CMK (cell line): ENCODE data around the gene IGFBP5.

Source experiments
- DNase-seq: peaks from one replicate; pipeline ENCODE4 v3.0.0-alpha.2; 2010; ENCODE audit warnings: low read depth

The IGFBP5 gene

GRCh38 chr2:216713691-216714336 lies 18.5 kb upstream of the IGFBP5 start:
- no peak for DNase-seq

- no peak for DNase-seq
Observed at GRCh38 chr2:216711348-216711747, 16.0 kb upstream of the IGFBP5 start.

DNA sequence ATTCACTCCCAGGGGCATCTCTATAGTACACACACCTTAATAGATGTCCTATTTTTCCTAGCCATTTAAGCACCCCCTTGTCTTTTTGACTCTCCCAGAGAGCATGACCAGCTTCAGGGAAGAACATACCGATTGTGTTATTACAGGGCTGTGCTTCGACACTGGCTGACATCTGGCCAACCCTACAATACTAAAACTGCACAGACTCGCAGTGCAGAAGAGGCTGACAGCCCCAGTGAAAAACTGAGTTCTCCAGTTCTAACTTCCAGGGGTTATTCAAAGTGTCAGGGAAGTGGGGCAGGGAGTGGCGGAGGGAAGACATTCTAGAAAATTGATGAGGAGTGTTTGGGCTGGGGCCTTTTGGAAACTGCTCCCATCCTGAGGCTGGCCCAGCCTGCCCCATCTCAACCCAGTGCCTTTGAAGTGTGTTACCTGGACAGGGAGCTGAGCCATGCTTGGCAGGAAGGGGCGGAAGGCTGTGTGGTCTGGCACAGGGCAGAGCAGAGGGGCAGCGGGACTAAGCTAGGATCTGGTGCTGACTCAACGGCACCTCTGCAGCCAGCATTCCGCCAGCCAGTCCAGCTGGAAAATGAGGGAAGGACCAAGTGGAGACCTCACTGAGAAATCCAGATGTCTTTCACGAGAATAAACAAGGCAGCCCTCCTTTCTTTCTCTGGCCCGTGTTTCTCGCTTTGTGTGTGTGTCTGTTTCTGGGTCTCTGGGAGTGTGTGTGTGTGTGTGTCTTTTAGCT lies 15.4 kb upstream of the IGFBP5 start:
- DNase-seq = no peak

DNA sequence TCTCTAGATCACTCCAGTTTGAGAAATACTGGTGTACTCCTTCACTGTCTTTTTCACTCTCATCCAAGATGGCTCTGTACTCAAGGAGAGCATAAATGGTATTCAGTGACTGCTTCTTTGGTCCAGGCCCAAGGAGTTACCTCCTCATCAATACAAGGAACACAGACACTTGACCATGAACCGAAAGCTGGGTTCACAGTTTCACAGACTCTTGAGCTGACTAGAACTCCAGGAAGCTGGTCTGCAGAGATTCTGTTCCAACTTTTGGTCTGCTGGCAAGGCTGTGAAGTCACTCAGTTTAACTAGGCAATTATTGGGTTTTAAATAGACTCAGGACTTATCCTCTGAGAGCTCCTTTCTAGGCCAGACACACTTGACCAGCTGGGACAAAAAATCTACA lies 7.4 kb upstream of the IGFBP5 start:
- no peak for DNase-seq

GRCh38 chr2:216701544-216701943 lies 6.2 kb upstream of the IGFBP5 start:
- no peak for DNase-seq

- no peak for DNase-seq
Observed at GRCh38 chr2:216700781-216701180, 5.4 kb upstream of the IGFBP5 start.

DNA sequence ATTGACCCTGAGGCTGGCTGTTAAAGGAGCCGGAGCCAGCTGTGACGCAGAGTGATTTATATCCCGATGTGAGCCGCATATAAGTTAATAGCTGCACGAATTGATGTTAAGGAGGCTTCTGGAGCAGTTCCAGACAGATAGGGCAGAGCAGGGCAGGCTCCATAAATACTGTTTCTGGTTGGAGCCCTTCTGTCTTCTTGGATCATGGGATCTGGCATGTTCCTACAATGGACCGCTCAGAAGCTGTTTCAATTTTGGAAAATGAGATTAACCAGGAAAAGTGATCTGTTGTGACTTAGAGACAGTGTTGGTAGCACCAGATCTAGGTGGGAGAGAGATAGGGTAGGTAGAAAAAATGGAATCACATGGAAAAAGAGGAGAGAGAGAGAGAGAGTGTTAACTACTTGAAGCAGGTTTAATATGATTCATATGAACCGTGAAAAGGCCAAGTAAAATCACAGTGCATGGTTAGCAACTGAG lies 4.8 kb upstream of the IGFBP5 start:
- DNase-seq = no peak

GRCh38 chr2:216698895-216699294 lies 3.5 kb upstream of the IGFBP5 start:
- no peak for DNase-seq

DNA sequence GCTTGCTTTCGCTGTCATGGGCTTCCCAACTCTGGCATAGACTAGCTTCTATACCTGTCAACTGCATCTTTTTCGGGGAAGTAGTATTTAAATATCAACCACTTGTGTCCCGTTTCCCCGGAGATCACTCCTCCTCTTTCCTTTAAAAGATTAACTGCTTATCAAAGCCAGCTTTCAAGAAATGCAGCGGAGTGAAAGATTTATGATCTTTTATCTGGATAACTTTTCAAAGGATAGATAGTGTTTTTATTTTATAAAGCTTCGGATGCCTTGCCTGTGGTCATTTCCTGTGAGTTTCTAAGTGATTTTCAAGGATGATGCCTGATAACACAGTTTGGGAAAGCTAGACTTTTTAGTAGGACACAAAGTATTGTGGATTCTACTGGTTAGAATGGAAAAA lies 2.9 kb upstream of the IGFBP5 start:
- DNase-seq = no peak

DNA sequence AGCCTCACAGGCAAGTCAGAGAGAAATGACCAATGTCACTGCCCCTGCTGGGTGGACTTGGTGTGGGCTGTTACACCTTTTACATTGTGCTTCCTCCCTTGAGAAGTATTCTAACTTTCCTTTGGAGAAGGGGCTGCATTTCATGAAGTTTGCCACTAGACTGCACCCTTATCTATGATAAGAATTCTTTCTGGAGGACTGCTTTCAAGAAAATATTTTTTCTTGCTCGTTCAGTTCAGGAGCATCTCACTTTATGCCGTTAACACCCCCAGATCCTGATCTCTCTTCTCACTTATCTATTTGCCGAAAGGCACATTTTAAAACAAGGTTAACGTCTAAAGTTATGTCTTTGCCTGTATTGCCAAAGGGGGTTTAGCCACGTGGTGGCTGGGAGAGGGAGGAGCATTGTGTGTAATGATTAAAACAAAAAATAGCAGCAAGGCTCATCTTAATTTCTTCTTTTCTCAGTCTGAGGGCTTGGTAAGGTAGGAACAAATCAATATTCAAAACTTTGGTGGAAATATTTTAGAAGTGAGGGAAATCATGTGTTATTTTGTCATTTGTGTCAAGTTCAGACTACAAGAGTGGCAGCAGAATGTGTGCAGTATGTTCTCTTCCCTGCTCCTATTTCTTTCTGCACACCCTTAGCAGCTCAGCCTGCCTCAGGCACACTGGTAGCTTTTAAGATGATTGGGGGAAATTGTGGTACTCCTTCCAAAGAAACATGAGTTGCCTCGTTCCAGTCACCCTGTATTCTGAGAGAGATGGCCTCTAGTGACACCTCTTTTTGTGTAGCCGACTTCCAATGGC lies 1.6 kb upstream of the IGFBP5 start:
- DNase-seq = no peak

- no peak for DNase-seq
Observed at GRCh38 chr2:216696321-216696720, 972 bp upstream of the IGFBP5 start.

DNA sequence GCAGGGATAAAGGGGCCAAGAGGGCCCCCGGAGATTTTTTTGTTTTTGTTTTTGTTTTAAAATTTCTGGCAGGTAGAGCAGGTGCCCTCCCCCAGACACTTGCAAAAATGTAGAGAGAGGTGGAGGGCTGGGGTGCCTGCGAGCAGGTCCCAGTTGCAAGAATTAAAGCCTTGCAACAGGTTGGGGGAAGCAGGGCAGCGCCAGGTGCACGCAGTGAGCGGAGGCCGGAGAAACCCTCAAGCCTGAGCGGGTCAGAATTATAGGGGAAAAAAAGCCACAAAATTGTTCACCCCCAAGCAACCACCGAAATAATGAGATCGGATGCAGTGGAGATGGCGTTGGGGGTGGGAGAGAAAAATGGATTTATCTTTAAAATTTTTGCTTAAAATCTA lies 527 bp downstream of the IGFBP5 start:
- DNase-seq = no peak

DNA sequence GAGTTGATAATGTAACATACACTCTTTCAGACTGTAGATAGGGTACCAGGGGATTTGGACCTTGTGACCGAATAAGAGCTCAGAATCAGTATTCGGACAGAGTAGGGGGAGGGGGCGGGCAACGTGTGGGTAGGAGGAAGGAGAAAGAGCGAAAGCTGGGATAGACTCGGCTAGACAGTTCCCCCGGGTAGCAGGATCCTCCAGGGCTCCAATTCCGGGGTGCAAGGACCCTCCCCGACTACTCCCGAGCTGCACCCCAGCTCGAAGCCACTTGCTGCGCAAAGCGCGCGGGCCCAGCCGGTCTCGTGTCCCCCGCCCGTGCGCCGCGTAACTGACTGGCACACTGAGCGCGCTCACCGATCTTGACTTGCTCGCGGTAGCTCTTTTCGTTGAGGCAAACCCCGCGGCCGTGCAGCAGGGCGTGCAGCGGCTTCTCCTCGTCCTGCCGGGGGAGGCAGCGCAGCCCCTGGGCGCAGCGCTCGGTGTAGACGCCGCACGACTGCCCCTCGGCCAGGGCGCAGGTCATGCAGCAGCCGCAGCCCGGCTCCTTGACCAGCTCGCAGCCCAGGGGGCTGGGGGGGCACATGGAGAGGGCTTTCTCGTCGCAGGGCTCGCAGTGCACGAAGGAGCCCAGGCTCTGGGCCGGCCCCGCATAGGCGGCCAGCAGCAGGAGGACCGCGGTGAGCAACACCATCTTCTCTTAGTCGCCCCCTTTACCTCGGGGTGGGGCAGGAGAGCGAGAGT lies 1.1 kb downstream of the IGFBP5 start:
- DNase-seq = no peak

- DNase-seq = no peak
Observed at GRCh38 chr2:216693414-216694080, 1.8 kb downstream of the IGFBP5 start.

- peak; percentile 62 for DNase-seq
Observed at GRCh38 chr2:216692636-216693413, 2.5 kb downstream of the IGFBP5 start.

DNA sequence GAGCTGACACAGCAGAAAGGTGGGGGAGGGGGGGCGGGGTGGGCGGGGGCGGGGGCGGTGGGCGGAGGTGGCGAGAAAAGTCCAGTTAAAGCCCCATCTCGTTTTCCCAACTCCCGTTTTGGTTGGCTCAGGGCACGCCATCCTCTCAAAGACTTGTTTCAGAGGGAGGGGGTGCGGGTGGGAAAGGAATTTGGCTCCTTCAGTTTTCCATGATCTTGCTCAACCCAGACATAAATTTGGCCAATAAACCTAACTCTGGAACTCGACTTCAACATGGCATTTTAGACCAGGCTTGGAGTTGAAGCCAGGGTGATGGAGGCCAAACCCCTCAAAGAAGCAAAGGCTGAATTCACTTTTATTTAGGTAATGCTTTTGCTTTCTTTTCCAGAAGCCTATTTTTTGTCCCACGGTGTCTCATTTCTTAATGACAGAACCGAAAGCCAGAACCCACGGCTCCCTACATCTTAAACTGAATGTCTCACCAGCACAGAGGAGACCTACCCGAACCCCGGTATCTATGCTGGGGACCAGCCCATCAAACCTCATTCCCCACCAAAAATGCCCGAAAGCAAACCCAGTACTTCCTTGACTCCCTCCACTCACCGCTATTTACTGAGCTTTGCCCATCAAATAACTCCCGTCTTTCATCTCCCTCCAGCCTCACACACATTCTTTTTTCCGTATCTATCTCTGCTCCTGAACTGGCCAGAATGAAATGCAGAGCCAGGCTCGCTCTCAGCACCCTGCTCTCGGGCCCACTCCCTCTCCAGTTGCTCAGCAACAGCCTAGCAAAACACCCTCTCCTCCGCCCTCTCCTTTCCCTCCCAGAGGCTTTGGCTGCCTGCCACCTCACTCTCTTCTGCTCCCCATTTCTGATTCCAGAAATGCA lies 4.3 kb downstream of the IGFBP5 start:
- DNase-seq = no peak

- DNase-seq = no peak
Observed at GRCh38 chr2:216690456-216690852, 4.9 kb downstream of the IGFBP5 start.

GRCh38 chr2:216689397-216689796 lies 6.0 kb downstream of the IGFBP5 start:
- DNase-seq = no peak

DNA sequence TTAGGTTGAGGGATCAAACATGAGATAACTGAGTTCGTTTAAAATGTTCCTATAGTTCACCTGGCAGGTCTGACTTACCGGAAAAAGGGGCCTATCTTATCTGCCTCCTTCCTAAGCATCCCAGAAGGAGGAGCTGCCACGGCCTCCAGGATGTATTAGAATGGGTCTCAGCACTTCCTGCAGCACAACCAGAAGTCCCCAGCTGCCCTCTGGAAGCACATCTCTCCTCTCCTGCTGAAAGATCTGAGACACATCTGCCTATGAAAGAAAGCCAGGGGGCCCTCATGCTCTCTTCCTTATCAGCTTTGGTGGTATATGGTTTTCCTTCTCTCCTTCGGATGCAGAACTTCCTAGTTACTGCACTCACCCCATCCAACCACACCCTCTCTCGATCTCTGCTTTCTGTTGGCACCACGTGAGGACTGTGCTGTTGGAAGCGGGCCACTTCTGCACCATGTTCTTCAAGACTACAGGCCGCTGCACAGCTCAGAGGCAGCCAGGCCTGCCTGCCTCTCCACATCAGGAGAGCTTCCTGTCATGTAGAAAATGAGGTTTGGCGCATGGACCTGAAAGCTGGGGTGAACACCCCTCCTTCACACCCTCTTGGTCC lies 6.5 kb downstream of the IGFBP5 start:
- DNase-seq = no peak
